Naive thymus-derived CD4-positive, alpha-beta T cell (primary cell): ENCODE measurements around the gene TTC12. TPM values are rescaled to one million over a fixed set of nuclear protein-coding genes. Genes with fewer than 3 reads are reported as not detected.

Experiments
- ATAC-seq: fragments of 150-1000 bp; cut with Tn5 transposase; 2 replicates; pipeline ENCODE4 v1.10.0; 2021; ENCODE audit warnings: mild to moderate bottlenecking, moderate library complexity
- CTCF ChIA-PET: fragments of 350-600 bp; sonication (Branson Sonifier 250); formaldehyde crosslinking; loops from one replicate; lab custom pipeline; 2021; ENCODE audit warnings: antibody characterized with exemption; lab: Charles Lee
- POLR2A ChIA-PET: fragments of 350-600 bp; sonication (Branson Sonifier 250); formaldehyde crosslinking; loops from one replicate; lab custom pipeline; 2021; ENCODE audit warnings: antibody characterized with exemption, inconsistent platforms; lab: Charles Lee
- DNase-seq, 9 donors: peaks; one replicate each; pipeline versions ENCODE4 v3.0.0 to v3.0.0-alpha.2; 2020 to 2022; ENCODE audit warnings: mixed read lengths in 1 of 9
- H3K27ac ChIP-seq: one replicate; pipeline ENCODE4 v1.7.0; 2013; ENCODE audit warnings: mild to moderate bottlenecking, low read depth, low read length, moderate library complexity
- H3K27me3 ChIP-seq, 2 donors: one replicate each; pipeline ENCODE4 v1.7.0; 2013; ENCODE audit warnings: low read length in 2 of 2, mild to moderate bottlenecking in 2 of 2, moderate library complexity in 2 of 2; ENCODE audit not compliant: control insufficient read depth in 2 of 2, insufficient read depth in 2 of 2
- H3K36me3 ChIP-seq, 3 experiments: 1 replicate in 2 of 3; 2 replicates in 1 of 3; pipeline ENCODE4 v1.7.0; 2013; ENCODE audit warnings: low read length in 3 of 3, mild to moderate bottlenecking in 3 of 3, moderate library complexity in 1 of 3; ENCODE audit not compliant: insufficient read depth in 3 of 3, control insufficient read depth in 2 of 3
- H3K4me1 ChIP-seq, 2 donors: one replicate each; pipeline ENCODE4 v1.7.0; 2013; ENCODE audit warnings: low read length in 2 of 2, mild to moderate bottlenecking in 2 of 2, moderate library complexity in 1 of 2; ENCODE audit not compliant: control insufficient read depth in 2 of 2, insufficient read depth in 2 of 2
- H3K4me3 ChIP-seq: 2 replicates; pipeline ENCODE4 v1.7.0; 2013; ENCODE audit warnings: mild to moderate bottlenecking, low read length
- H3K9me3 ChIP-seq, 3 experiments: 1 replicate in 2 of 3; 2 replicates in 1 of 3; pipeline ENCODE4 v1.7.0; 2013; ENCODE audit warnings: low read length in 3 of 3; ENCODE audit not compliant: control insufficient read depth in 2 of 3
- H3K27ac Mint-ChIP-seq, 9 donors: one replicate each; pipeline ENCODE4 v1.8.0; 2020 to 2022; ENCODE audit warnings: mixed read lengths in 9 of 9, mild to moderate bottlenecking in 8 of 9, moderate library complexity in 5 of 9, inconsistent platforms in 2 of 9
- H3K27me3 Mint-ChIP-seq, 5 donors: one replicate each; pipeline ENCODE4 v1.8.0; 2021 to 2022; ENCODE audit warnings: mixed read lengths in 5 of 5, mild to moderate bottlenecking in 1 of 5
- H3K36me3 Mint-ChIP-seq, 5 donors: one replicate each; pipeline ENCODE4 v1.8.0; 2020 to 2022; ENCODE audit warnings: mixed read lengths in 5 of 5, mild to moderate bottlenecking in 3 of 5, inconsistent platforms in 1 of 5
- H3K4me1 Mint-ChIP-seq, 7 donors: one replicate each; pipeline ENCODE4 v1.8.0; 2020 to 2022; ENCODE audit warnings: mixed read lengths in 7 of 7, mild to moderate bottlenecking in 3 of 7, inconsistent platforms in 1 of 7
- H3K4me3 Mint-ChIP-seq, 10 donors: one replicate each; pipeline ENCODE4 v1.8.0; 2020 to 2022; ENCODE audit warnings: mild to moderate bottlenecking in 10 of 10, mixed read lengths in 10 of 10, moderate library complexity in 6 of 10, inconsistent platforms in 2 of 10
- H3K9me3 Mint-ChIP-seq, 11 donors: one replicate each; pipeline ENCODE4 v1.8.0; 2020 to 2022; ENCODE audit warnings: mixed read lengths in 11 of 11, mild to moderate bottlenecking in 4 of 11, inconsistent platforms in 1 of 11, moderate library complexity in 1 of 11
- intact Hi-C, 2 donors: fragments of 100-400 bp; cut with micrococcal nuclease; formaldehyde crosslinking; loops; one replicate each; pipeline ENCODE4 v1.15.1; 2023
- polyA plus RNA-seq, 2 donors: library from polyadenylated mRNA; unstranded; fragments of 300-500 nt; fragmentation: Illumina TruSeq; gene quantifications; one replicate each; pipeline ENCODE4 v1.2.3, GENCODE V29; 2021
- total RNA-seq, 6 experiments: library from RNA in 5 of 6; stranded (reverse) in 5 of 6; gene quantifications; 1 replicate in 5 of 6; 2 replicates in 1 of 6; pipeline ENCODE4 v1.2.3 and lab custom pipeline; 2021 to 2026

Gene TTC12
- total RNA-seq (10 to 100 TPM; 14.1 to 84.5 (median 58.2) TPM), polyA plus RNA-seq (10 to 100 TPM in 1 of 2 donors, 1 to 10 TPM in 1; 8.2 to 13.2 TPM), total RNA-seq (lab: John Stamatoyannopoulos, UW) (33.9 reads per million, percentile 63 among the genes with 10 or more reads in this experiment)

DNA sequence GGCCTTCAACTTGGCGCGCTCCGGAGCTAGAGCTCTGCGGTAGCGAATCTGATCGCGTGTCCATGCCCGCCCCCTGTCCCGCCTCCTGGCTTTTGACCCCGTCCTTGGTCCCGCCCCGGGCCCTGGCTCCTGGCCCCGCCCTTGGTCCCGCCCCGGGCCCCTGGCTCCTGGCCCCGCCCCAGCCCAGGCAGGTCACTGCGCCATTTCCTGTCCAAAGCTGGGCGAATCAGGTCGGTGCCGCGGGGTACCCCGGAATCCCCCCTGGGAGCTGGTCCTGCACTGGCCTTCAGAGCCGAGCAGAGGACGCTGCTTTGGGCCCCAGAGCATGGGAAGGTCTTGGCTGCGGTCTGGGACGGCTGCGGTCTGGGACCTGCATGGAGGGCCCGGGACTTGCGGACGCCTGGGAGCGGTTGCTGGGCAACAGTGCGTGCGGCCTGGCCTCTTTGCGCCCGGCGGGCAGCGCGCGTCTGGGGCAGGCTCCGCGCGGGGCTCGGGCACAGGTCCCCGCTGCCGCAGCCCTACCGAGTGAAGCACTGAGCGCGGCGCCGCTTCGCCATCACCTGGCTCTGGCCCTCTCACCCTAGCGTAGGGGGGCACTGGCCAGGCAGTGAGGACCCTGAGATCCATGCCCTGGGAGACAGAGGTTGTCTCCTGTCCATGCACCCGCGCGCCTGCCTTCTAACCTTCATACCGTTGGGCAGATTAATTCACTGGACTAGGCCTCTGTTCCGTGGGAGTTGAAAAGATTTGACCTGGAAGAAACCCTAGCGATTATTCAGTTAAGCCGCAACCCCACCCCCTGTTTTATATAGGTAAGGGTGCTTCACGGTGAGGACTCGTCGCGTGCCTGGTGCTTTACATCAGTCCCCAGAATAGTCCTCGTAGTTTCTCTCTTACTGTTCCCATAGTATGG lies at the start of gene TTC12:
TTC12 (plus strand) TSS at position 195 of the 913 bp plus-strand sequence. CDS start 1,675 bp downstream, outside the sequence.
- Histone ChIP-seq H3K4me3 (peak within 1 kb of the TSS; percentile 78), H3K36me3 (peaks cover 0 to 7% (median 0%) of the 10 kb centered on the region in 3 experiments), H3K27ac (peak within 1 kb of the TSS; percentile 91), H3K27me3 (no peaks in the 10 kb centered on the region), H3K9me3 (no peaks in the 10 kb centered on the region), H3K4me1 (peaks cover 10 to 16% of the 10 kb centered on the region in 2 donors)
- ChIA-PET CTCF (interaction anchor here (0.8 to 1.1 kb wide), 2 partner anchors 458 to 1032 kb away, joined by 3 read pairs; no protein-coding TSS in a partner anchor), POLR2A (interaction anchor here (0.7 to 1.6 kb wide), 5 partner anchors 8 to 1228 kb away, joined by 3 to 9 read pairs (median 4); partner anchors contain the start of genes PTS, SDHD and TIMM8B)
- Mint-ChIP-seq H3K4me3 (peak within 1 kb of the TSS; percentile 77 to 93 (median 88)), H3K27ac (peak within 1 kb of the TSS; percentile 75 to 95 (median 92)), H3K27me3 (peaks cover 0 to 3% (median 0%) of the 10 kb centered on the region in 5 donors), H3K4me1 (peaks cover 18 to 58% (median 49%) of the 10 kb centered on the region in 7 donors), H3K9me3 (peaks cover 0 to 4% (median 0%) of the 10 kb centered on the region in 11 donors), H3K36me3 (peaks cover 4 to 34% (median 31%) of the 10 kb centered on the region in 5 donors)
- peak; percentile 100 for ATAC-seq
- intact Hi-C loops = loop anchor here (1.0 to 10.0 kb wide), 14 partner anchors 72 to 1937 kb away; partner anchors contain the start of genes C11orf71 (in 2 of the 2), CFAP68 (in 2 of the 2), FDXACB1 (in 2 of the 2) and PTS (in 2 of the 2)
- peak; percentile 81 to 95 (median 89) for DNase-seq

DNA sequence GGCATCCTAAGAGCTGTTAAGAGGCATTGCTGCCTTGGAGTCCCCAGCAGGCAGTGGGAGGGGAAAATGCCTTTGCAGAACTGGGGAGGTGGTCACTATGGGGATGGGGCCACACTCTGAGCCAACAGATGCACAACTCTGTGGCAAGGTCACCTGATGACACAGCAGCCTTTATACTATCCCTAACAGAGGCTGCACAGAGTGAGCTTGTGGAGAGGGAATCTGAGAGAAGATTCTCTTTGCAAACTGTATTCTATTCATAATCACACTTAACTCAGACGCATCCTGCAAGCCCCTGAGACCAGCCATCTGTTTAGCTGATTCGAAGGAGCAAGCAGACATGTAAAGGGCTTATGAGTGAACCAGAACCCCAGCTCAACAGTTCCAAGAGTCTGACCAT lies 49.0 kb upstream of the TTC12 start:
- POLR2A ChIA-PET = no interaction called here
- Histone ChIP-seq H3K27ac (no peak overlapping the region), H3K9me3 (no peaks in the 10 kb centered on the region), H3K36me3 (no peaks in the 10 kb centered on the region), H3K4me3 (no peak overlapping the region), H3K4me1 (no peaks in the 10 kb centered on the region), H3K27me3 (no peaks in the 10 kb centered on the region)
- H3K36me3 Mint-ChIP-seq = no peaks in the 10 kb centered on the region
- ATAC-seq (no peak), DNase-seq (no peak)
- CTCF ChIA-PET = no interaction called here
- no peaks in the 10 kb centered on the region for H3K9me3 Mint-ChIP-seq
- H3K4me1 Mint-ChIP-seq = peaks cover 0 to 12% (median 0%) of the 10 kb centered on the region in 7 donors
- intact Hi-C loops = no loop called here
- no peak overlapping the region for H3K4me3 Mint-ChIP-seq
- peaks cover 0 to 22% (median 4%) of the 10 kb centered on the region in 5 donors for H3K27me3 Mint-ChIP-seq
- no peak overlapping the region for H3K27ac Mint-ChIP-seq

GRCh38 chr11:113267493-113267892 lies 46.9 kb upstream of the TTC12 start:
- Histone ChIP-seq H3K4me1 (no peaks in the 10 kb centered on the region), H3K9me3 (no peaks in the 10 kb centered on the region), H3K4me3 (no peak overlapping the region), H3K27me3 (no peaks in the 10 kb centered on the region), H3K36me3 (no peaks in the 10 kb centered on the region), H3K27ac (no peak overlapping the region)
- ChIA-PET CTCF (interaction anchor here (0.6 kb wide), 1 partner anchor 10 kb away, joined by 4 read pairs; no protein-coding TSS in a partner anchor), POLR2A (no interaction called here)
- peaks cover 0 to 16% (median 4%) of the 10 kb centered on the region in 5 donors for H3K27me3 Mint-ChIP-seq
- no peaks in the 10 kb centered on the region for H3K9me3 Mint-ChIP-seq
- no peaks in the 10 kb centered on the region for H3K36me3 Mint-ChIP-seq
- intact Hi-C loops = no loop called here
- peaks cover 0 to 6% (median 0%) of the 10 kb centered on the region in 7 donors for H3K4me1 Mint-ChIP-seq
- DNase-seq (no peak), ATAC-seq (no peak)
- H3K27ac Mint-ChIP-seq = no peak overlapping the region
- H3K4me3 Mint-ChIP-seq = no peak overlapping the region

DNA sequence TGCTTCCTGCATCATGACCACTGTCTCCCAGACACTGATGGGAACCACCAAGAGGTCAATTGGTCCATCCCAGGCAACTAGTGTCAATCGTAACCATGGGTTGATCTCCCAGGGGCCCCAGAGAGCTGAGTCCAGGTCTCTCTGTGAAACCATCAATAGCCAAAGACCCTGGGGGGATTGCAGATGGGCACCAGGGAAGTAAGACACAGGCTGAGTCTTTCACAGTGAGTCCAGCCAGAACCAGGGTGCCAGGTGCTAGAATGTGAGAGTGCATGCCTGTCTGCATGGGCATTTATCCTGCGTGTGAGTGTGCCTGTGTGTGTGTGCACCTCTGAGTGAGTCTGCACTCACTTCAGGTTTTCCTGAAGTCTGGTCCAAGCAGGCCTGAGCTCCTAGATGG lies 45.3 kb upstream of the TTC12 start:
- Histone ChIP-seq H3K4me3 (no peak overlapping the region), H3K27ac (no peak overlapping the region), H3K36me3 (no peaks in the 10 kb centered on the region), H3K27me3 (no peaks in the 10 kb centered on the region), H3K9me3 (no peaks in the 10 kb centered on the region), H3K4me1 (no peaks in the 10 kb centered on the region)
- Mint-ChIP-seq H3K36me3 (no peaks in the 10 kb centered on the region), H3K27ac (no peak overlapping the region), H3K4me1 (peaks cover 0 to 2% (median 0%) of the 10 kb centered on the region in 7 donors), H3K4me3 (no peak overlapping the region), H3K27me3 (peaks cover 0 to 15% (median 5%) of the 10 kb centered on the region in 5 donors), H3K9me3 (no peaks in the 10 kb centered on the region)
- ChIA-PET CTCF (interaction anchor here (0.6 kb wide), 1 partner anchor 36 kb away, joined by 3 read pairs; no protein-coding TSS in a partner anchor), POLR2A (interaction anchor here (0.6 kb wide), 1 partner anchor 951 kb away, joined by 3 read pairs; no protein-coding TSS in a partner anchor)
- ATAC-seq = no peak
- intact Hi-C loops = no loop called here
- DNase-seq = no peak

DNA sequence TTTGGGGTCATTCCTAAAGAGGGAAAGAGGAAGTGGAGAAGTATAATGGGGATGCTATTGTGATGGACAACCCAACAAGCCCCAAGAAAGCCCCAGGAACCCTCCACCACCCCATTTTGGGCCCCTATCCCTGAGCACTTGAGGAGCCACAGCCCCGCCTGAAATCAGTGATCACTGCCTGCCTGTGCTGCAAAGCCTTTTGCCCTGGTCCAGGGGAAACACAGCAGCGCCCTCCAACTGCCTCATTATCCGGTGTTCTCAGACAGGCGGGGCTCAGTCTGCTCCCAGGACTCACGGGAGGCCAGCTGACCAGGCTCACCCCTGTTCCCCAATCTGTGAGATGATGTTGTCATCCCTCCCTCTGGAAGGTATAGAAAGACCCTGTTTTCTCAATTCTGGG lies 44.7 kb upstream of the TTC12 start:
- intact Hi-C loops = no loop called here
- POLR2A ChIA-PET = no interaction called here

GRCh38 chr11:113270080-113270479 lies 44.3 kb upstream of the TTC12 start:
- H3K27me3 Mint-ChIP-seq = peaks cover 0 to 10% (median 5%) of the 10 kb centered on the region in 5 donors
- Histone ChIP-seq H3K36me3 (no peaks in the 10 kb centered on the region), H3K9me3 (no peaks in the 10 kb centered on the region), H3K27ac (no peak overlapping the region), H3K27me3 (no peaks in the 10 kb centered on the region), H3K4me3 (no peak overlapping the region), H3K4me1 (no peaks in the 10 kb centered on the region)
- CTCF ChIA-PET = no interaction called here
- peaks cover 0 to 2% (median 0%) of the 10 kb centered on the region in 7 donors for H3K4me1 Mint-ChIP-seq
- intact Hi-C loops = no loop called here
- POLR2A ChIA-PET = no interaction called here
- H3K36me3 Mint-ChIP-seq = no peaks in the 10 kb centered on the region
- no peaks in the 10 kb centered on the region for H3K9me3 Mint-ChIP-seq
- DNase-seq (no peak), ATAC-seq (no peak)
- no peak overlapping the region for H3K4me3 Mint-ChIP-seq
- H3K27ac Mint-ChIP-seq = no peak overlapping the region

More for the DNA sequence above, 44.7 kb upstream of the TTC12 start:
- Mint-ChIP-seq H3K36me3 (no peaks in the 10 kb centered on the region), H3K27me3 (peaks cover 0 to 12% (median 5%) of the 10 kb centered on the region in 5 donors), H3K4me3 (no peak overlapping the region), H3K9me3 (no peaks in the 10 kb centered on the region), H3K4me1 (peaks cover 0 to 2% (median 0%) of the 10 kb centered on the region in 7 donors), H3K27ac (no peak overlapping the region)
- ATAC-seq = no peak
- Histone ChIP-seq H3K9me3 (no peaks in the 10 kb centered on the region), H3K27me3 (no peaks in the 10 kb centered on the region), H3K4me3 (no peak overlapping the region), H3K27ac (no peak overlapping the region), H3K36me3 (no peaks in the 10 kb centered on the region), H3K4me1 (no peaks in the 10 kb centered on the region)
- CTCF ChIA-PET = interaction anchor here (0.6 kb wide), 1 partner anchor 35 kb away, joined by 3 read pairs; no protein-coding TSS in a partner anchor
- no peak for DNase-seq
